Islet of Langerhans (tissue), 1 donor: ENCODE data around the gene ACTR1A.
"Not testable (repeated sequence)": the region's sequence is repeated elsewhere in the genome, so short reads cannot be mapped to it uniquely, and the experiment has no call there.

ENCODE experiments used
- FAIRE-seq: peaks from one replicate; lab custom pipeline; 2011; peaks lifted over from hg19 to GRCh38; lab: Jason Lieb, UNC

Gene ACTR1A

DNA sequence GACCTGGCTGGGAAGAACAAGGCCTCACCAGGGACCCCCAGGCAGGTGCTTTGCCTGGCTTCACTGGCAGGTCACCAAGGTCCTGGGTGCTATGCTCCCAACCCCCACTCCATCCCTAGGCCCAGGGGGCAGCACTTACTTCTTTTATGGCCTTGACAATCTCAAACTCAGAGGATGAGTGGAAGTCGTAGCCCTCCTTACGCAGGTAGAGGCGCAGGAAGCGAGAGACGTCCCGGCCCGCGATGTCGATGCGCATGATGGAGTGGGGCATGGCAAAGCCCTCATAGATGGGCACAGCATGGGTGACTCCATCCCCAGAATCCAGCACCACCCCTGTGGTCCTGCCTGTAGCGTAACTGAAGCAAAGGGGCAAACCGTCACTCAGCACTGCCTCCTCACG is 18.5 kb downstream of the ACTR1A start:
- no peak for FAIRE-seq

DNA sequence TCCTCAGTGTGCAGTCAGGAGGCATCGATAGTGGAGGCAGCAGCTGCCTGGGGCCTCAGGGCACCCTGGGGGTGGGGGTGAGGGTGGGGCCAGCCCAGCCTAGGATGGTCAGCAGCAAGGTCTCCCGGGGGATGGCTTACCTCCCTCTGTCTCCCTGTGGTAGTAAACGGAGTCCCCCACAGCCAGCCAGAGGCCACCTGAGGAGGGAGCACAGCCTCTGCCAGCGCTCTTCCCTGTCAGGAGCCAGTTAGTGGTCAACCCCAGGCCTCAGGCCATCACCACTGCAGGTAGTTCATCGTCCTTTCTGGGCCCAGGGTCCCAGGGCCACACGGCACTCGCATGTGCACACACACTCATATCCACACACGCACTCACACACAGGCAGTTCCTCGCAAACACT is 22.1 kb downstream of the ACTR1A start:
- no peak for FAIRE-seq

DNA sequence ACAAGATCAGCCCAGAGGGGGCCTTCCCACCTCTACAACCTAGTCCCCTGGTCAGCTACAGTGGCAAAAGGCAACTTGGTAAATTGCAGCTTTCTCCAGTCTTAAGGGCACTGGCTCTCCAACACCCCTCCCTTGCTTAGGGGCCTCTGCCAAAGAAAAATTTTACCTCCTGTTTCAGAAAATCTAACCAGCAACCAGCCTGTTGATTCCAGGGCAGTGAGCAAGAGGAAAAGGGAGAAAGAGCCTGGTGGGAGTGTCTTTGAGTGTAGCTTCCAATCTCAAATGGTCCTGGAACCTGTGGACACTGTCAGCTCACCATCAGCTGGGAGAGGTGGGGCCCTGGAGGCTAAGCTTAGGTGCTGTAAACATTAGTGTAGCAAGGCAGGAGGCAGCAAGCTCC is 22.9 kb downstream of the ACTR1A start:
- FAIRE-seq = no peak

DNA sequence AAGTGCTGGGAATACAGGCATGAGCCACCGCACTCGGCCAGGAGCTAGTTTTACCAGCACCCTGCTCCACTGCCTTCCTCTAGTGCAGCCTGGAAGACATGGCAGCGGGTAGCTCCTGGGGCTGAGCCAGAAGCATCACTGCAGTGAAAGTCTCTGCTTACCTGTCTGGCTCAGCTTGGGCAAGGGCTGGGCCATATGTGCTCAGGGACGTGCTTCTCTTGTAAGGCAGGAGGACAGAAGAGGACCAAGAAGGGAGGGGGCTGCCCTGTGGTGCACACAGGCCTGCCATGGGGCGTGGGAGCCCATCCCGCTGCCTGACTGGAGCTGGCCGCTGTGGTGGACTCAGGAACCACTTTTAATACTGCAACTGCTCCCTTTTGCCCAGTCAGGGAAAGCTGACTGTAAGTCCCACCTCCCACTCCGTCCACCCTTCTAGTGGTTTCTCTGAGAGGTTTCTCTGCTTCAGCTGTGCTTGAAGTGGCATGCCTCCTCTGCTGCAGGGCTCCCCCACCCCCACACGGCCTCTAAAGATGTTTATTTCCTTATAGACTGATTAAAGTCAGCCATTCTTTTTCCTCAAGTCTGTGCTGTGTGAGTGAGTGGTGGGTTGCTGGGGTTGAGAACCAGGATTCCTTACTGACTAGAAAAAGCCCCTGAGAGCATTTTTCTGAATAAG is 25.9 kb downstream of the ACTR1A start:
- FAIRE-seq = no peak

DNA sequence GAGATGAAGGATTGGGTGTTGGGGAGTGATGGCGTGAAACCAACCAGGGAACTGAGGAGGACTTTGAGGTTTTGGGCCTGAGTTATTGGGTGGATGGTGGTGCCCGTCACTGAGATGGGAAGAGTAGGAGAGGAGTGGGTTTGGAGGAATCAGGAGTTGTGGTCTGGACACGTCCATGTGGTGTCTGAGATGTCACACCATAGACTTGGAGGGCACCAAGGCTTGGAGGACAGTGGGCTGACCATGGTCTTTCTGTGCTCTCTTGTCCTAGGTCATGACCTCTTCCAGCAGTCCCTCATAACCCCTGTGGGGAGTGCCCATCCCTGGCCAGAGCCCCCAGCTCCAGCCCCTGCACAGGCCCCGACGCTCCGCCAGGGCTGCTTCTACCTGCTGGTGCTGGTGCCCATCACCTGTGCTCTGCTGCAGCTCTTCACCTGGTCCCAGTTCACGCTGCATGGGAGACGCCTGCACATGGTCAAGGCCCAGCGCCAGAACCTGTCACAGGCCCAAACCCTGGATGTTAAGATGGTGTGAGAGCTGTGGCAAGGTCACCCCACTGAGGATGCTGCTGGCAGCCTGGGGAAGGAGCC is 27.0 kb downstream of the ACTR1A start:
- FAIRE-seq = no peak

DNA sequence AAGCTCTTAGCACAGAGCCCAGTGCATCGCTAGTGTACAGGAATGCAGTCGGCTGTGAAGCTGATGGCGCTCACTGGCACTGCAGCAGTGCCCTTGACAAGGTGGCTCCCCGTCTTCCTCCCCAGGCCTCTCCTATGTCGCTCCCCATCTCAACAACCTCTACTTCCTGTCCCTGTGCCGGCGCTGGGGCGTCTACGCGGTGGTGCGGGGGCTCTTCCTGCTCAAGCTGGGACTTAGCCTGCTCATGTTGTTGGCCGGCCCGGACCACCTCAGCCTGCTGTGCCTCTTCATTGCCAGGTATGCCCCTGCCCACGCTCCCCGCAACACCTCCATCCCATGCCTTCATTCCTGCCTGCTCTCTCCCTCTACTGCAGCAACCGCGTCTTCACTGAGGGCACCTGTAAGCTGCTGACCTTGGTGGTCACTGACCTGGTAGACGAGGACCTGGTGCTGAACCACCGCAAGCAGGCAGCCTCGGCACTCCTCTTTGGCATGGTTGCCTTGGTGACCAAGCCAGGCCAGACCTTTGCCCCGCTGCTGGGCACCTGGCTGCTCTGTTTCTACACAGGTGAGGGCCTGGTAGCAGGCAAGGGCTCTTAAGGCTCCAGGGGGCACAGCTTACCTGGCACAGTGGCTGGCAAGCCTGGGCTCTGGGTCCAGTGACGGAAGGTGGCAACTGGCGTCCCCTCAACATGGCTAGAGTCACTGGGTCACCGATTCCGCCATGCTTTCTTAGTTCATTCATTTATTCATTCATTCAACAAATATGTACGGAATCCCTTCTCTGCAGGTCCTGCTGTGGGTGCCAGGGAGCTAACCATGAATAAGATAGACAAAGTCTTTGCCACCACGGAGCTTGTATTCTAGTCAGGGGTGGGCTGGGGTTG is 28.8 kb downstream of the ACTR1A start:
- no peak for FAIRE-seq

DNA sequence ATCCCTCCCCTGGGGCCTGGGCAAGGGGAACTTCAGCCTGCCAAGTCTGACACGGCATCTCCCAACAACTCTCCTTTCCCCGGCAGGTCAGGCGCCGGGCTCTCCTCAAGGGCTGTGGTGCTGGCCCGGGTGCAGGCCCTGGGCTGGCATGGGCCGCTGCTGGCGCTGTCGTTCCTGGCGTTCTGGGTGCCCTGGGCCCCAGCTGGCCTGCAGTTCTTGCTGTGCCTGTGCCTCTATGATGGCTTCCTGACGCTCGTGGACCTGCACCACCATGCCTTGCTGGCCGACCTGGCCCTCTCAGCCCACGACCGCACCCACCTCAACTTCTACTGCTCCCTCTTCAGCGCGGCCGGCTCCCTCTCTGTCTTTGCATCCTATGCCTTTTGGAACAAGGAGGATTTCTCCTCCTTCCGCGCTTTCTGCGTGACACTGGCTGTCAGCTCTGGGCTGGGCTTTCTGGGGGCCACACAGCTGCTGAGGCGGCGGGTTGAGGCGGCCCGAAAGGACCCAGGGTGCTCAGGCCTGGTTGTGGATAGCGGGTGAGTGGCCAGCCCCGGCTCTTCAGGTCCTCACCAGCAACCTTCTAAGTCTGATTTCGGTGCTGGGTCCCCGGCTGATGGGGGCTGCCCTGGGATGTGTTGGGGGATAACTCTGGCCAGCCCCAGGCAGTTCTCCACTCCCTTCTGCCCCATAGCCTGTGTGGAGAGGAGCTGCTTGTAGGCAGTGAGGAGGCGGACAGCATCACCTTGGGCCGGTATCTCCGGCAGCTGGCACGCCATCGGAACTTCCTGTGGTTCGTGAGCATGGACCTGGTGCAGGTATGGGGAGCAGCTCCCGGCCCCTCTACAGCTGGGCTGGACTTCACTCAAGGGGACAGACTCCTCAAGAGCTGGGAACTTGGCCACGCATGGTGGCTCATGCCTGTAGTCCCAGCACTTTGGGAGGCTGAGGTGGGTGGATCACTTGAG is 31.6 kb downstream of the ACTR1A start:
- no peak for FAIRE-seq

DNA sequence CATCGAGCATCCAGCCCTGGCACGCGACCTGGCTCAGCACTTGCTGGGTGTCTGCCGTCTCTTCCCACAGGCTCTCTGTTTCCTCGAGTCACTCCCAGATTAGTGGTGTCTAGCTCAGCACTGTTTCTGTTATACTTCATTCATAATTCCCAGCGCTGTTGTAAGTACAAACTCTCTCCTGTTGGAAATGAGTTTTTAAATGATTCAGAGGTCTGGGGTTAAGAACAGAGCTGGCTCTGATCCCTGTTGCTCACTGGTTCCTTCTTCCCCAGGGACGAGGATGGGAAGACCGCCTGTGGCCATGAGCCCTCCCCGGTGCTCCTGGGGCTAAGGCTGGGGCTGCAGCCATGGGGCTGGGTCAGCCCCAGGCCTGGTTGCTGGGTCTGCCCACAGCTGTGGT is 33.8 kb downstream of the ACTR1A start:
- FAIRE-seq = no peak

DNA sequence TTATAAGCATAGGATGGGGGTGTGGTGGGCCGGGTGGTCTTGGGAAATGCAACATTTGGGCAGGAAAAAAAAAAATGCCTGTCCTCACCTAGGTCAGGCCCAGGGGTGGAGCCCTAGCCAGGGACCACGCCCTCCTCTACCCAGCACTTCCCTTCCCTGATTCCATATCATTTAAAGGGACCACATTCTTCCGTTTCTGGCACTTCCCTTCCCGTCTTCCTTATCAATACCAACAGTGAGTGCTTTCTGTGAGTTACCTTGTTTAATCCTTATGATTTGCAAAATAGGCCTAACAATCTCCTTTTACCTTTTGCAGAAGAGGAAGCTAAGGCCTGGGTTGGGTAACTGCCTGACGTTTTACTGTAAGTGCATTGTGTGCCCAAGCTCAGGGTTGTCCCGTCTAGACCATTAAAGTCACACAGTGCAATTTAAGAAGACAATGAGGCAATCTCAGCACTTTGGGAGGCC is 34.5 kb downstream of the ACTR1A start:
- FAIRE-seq = no peak

DNA sequence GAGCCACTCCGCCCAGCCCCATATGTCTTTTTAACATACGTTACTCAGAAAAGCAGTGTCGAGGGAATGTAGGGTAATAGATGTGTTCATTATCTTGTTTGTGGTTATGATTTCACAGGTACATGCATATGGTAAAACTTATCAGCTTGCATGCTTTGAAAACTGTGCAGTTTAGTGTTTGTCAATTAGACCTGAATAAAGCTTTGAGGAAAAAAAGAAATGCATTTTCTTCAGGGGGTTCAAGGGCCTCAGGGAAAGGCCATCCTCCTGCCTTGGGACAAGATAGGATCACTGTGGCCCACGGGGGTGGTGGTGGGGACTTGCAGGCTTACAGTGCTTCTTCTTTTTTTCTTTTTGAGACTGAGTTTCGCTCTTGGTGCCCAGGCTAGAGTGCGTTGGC is 35.2 kb downstream of the ACTR1A start:
- no peak for FAIRE-seq

DNA sequence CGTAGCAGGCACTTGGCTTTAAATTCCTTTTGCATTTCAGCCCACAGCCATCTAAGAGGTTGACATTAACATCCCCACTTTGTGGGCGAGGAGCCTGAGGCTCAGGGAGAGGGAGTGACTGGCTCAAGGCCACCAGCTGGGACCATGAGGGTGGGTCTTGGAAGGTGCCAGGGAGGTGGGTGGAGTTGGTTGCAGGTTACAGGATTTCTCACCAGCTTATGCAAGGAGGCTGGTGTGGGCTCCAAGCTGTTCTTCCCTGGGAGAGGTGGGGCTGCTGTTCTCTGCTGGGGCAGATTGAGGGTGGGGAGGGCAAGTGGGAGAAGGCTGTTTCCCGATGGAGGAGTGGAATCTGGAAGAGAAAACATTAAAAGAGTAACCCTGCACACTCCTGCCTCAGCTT is 37.0 kb downstream of the ACTR1A start:
- FAIRE-seq = no peak

DNA sequence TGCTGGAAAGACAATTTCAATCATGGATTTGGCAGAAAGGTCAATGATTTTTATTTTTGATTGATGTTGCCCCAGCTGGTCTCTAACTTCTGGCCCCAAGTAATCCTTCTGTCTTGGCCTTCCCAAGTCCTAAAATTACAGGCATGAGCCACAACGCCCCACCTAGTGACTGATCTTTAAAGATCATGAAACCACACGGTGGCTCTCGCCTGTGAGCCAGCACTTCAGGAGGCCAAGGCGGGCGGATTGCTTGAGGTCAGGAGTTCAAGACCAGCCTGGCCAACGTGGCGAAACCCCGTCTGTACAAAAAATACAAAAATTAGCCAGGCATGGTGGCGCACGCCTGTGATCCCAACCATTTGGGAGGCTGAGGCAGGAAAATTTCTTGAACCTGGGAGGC is 38.5 kb downstream of the ACTR1A start:
- no peak for FAIRE-seq

DNA sequence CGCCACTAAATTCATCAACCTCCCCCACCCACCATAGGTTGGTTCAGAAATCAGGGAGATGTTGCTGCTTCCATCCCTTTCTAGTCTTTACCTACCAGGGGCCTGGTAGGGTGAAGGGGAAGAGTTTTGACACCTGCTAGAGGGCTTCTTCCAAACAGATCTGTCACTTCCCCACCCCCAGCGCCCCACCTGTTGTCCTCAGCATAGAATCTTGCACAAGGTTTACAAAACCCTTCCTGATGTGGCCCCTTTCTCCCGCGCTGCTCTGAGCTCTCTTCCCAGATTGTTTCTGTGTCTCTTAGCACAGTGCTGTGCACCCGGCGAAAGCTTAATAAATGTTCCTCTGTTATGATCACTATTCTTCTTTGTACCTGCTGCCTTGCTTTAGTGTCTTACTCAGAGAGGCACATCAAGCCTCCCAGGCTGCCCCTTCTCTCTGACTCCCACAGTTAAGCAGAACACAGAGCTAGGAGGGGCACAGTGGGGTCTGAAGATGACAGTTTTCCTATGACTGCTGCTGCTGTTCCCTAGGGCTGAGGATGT is 39.9 kb downstream of the ACTR1A start:
- no peak for FAIRE-seq

DNA sequence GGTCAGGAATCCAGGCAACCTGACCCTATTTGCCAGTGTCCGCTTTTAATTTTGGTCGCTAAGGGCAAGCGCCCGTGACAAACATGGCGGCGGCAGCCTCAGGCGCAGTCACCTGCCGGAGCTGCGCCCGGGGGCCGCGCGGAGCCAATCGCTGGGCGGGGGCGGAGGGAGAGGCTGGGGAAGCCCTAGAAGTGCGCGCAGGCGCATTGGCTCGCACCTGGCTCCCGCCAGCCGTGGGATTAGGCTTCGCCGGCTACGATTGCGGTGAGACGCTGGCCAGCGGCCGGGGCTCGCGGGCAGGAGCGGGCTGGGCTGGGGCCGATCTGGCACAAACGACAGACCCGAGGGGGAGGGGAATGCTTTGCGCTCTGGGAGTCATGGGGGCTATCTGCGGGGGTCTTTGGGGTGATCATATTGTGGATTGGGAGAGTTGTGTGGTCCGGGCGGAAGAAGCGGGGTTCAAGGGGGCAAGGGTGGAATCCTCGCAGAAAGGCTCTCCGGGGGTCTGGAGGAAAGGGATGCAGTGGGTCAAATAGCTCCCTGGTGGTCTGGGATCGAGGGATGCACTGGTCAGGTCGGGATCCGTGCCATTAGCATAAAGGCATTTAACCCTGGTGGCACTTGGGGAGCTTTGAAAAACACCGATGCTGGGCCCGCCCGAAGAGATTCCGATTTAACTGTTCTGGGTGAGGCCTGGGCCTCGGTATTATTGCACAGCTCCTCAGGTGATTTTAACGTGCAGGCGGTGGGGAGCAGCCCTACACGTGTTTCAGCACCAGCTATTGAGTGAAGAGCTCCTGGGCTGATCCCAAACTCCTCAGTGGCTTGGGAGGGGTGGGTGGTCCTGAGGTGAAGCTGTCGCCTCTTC is 41.1 kb downstream of the ACTR1A start:
- FAIRE-seq = no peak

DNA sequence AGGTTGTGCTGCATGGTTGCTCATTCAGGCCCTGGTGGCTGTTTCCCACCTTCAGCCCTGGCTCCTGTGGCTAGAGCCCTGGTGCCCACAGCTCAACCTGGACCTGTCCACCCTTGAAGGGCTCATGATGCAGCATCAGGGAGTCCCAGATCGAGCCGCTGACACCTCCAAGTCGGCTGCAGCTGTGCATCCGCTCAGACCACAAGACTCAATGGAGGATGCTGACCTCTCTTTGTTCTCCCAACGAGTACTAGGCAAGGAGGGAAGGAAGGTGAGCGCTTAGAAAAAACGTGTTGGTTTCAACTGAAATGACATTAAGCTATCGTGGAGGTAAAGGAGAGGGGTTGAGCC is 41.7 kb downstream of the ACTR1A start:
- no peak for FAIRE-seq

DNA sequence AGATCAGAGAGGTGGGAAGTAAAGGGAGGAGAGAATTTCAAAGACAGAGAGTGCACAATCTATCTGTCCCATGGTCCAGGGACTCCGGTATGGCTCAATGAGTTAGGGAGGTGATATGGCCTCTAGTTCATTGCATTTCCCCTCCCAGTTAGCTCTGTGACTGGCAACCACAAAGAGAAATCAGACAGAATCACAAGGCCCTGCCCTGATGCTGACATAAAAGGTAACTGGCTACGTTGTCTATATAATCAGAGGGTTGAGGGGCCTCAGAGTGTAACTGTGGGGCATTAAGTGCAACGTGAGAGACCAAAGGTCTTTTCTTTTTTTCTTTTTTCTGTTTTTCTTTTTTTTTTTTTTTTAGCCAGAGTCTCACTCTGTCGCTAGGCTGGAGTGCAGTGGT is 43.9 kb downstream of the ACTR1A start:
- FAIRE-seq = no peak

DNA sequence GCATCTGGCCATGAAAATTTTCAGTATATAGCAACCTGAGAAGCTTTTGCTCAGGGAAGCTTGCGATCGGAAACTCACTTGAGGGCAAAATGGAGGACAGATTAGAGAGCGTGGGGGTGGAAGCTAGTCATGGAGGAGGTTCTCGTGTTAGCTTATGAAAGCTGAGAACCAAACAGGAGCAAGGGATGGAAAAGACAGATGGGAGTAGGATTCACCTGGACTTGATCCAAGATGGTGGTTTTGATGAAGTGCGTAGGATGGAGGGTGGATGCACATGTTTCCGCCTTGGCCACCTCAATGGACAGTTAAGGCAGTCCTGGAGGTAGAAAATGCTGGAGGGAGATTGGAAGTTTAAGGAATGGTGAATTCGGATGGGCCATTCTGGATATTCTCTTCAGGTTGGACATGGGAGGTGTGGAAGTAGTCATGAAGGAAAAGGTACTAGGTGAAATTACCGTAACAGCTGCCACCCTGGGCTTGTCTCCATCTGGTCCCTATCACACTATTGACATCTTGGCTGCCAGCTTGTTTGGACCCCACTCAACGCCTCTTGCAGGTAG is 44.8 kb downstream of the ACTR1A start:
- no peak for FAIRE-seq

DNA sequence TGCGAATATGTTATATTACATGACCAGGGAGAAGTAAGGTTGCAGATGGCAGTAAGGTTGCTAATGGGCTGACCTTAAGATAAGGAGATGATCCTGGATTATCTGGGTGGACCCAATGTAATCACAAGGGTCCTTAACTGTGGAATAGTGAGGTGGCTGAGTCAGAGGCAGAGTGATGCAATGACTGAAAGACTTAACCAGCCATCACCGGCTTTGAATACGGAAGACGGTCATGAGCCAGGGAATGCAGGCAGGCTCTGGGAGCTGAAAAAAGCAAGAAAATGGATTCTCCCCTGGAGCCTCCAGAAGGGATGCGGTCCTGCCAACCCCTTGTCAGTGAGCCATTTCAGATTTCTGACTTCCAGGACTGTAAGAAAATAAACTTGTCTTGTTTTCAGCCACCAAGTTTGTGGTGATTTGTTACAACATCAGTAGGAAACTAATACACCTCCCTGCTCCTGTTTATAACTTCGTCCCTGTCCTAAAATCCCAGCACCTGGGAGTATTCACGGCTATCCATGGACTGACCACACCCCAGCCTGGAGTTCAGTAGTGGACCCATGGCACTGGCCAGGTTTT is 46.5 kb downstream of the ACTR1A start:
- no peak for FAIRE-seq

DNA sequence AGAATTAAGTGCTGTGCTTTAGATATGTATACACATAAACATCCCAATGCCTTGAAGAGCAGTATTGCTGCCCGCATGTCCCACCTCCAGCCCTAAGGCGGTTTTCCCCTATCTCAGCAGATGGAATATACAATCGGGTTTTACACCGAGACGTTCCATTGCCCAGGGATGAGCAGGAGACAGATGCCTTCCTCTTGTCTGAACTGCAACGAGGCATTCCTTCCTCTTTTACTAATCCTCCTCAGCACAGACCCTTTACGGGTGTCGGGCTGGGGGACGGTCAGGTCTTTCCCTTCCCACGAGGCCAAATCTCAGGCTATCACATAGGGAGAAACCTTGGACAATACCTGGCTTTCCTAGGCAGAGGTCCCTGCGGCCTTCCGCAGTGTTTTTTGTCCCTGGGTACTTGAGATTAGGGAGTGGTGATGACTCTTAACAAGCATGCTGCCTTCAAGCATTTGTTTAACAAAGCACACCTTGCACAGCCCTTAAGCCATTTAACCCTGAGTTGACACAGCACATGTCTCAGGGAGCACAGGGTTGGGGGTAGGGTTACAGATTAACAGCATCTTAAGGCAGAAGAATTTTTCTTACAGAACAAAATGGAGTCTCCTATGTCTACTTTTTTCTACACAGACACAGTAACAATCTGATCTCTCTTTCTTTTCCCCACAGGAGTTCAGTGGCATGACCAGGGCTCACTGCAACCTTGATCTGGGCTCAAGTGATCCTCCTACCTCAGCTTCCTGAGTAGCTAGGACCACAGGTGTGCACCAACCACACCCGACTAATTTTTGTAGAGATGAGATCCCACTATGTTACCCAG is 47.6 kb downstream of the ACTR1A start:
- not testable (repeated sequence) for FAIRE-seq
